ENCODE data around the gene ENGASE.
"Not testable (repeated sequence)": the region's sequence is repeated elsewhere in the genome, so short reads cannot be mapped to it uniquely, and the experiment has no call there.

ENGASE gene, protein sequence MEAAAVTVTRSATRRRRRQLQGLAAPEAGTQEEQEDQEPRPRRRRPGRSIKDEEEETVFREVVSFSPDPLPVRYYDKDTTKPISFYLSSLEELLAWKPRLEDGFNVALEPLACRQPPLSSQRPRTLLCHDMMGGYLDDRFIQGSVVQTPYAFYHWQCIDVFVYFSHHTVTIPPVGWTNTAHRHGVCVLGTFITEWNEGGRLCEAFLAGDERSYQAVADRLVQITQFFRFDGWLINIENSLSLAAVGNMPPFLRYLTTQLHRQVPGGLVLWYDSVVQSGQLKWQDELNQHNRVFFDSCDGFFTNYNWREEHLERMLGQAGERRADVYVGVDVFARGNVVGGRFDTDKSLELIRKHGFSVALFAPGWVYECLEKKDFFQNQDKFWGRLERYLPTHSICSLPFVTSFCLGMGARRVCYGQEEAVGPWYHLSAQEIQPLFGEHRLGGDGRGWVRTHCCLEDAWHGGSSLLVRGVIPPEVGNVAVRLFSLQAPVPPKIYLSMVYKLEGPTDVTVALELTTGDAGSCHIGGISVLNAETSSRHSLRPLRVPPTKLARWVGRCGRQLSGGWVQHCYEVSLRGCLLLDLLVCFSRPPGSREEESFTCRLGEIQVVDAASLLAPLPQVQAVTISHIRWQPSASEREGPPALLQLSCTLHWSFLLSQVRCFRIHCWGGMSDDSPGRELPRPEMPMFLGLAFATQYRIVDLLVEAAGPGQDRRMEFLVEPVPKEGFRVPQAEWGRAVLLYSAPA

DNA sequence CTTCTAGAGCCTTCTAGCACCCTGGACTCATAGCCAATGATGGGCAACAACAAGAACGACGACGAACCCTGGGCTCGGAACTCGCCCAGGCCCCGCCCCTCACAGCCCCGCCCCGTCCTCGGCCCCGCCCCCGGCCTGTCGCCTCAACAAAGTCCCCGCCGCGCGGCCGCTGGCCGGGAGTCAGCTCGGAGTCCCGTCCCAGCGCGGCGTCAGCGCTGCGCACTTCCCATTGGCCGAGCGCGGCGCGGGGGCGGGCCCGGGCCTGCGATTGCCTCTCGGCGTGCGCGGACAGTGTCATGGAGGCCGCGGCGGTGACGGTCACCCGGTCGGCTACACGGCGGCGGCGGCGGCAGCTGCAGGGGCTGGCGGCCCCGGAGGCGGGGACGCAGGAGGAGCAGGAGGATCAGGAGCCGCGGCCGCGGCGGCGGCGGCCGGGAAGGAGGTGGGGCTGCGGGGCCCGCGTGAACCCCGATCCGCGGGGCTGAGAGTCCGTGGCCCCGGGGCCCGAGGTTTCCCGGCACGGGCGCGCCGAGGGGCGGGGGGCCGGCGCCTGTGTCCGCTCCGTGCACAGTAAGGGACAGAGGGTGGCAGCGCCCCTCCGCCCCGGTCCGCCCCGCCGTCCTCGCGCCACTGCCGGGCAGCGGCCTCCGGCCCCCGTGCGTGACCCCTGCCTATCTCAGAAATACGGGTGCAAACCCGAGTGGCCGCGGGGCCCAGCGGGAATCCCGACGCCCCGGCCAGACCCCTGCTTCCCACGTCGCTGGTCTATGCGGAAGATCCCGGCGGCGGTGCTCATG is at the start of gene ENGASE:
TSS of gene ENGASE (plus strand) at position 176 of the 797 bp plus-strand sequence. CDS start at position 297, 121 bp downstream.
- DNase-seq = peak; percentile 93 to 96

DNA sequence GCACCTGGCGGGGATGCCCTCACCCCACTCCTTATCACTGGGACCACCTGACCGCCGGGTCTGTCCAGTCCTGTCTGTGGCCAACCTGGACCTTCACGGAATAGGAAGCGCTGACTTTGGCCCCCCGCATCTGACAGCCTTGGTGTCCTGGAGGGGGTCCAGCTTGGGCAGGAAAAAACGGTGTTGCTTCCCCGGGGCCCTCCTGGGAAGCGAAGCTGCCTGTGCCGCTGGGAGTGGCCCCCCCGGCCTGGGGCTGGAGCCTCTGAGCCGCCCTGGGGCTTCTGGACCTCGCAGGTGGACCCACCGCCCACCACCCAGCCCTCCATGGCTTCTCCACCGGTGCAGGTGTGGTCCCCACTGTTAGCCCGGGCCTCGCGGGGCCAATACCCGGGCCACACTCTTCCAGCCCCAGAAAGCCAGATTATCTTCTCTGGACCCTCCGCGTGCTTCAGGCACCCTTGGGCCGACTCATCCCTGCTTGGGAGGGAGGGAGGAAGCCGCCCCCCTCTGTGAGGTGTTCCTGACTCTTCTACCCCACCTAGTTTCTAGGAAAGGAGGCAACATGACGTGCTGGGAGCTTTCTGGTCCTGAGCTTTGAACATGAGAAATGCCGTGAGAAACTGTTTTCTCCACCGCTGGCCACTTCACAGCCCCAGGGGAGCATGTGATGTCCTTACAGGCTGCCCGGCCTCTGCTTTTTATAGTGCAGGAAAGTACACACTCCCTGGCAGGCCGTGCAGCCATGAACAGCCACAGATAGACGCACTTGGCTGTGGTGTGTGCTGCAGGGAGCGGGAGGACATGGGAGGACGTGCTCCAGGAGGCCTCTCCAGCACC is 49.5 kb upstream of the ENGASE start:
- DNase-seq = no peak

DNA sequence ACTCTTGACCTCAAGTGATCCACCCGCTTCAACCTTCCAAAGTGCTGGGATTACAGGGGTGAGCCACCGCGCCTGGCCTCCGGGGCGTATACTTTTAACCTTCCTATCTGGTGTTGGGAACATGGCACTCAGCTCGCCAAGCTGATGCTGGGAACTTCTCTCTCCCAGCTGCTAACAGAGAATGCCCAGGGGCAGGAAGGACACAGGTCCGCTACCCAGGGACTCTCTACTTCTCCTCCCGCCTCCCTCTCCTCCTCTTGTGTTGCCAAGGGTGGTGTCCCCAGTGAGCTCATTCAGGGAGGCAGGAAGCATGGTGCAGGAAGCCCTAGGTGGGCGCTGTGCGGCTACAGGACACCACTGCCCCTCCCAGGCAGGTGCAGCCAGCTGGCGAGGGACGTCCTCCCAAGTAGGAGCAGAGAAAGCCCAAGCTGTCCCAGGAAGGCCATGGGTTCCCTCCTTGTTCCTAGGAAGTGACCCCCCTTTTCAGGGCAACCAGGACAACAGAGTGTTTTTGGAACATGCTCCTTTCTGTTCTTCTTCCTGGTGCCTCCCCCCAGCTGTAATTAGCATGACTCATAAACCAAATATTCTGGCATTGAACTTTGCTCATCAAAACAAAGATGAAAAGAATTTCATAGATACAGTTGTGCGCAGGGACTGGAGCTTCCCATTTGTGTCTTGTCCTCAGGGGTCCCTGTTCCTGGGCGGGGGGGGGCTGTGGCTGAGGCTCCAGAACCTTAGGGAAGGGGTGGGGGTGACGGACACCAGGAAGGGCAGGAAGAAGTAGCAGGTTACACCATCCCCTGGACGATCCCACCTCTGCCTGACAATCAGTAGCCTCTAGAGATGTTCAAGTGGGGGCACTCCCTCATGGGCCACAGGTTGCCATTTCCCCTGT is 48.0 kb upstream of the ENGASE start:
- no peak for DNase-seq

DNA sequence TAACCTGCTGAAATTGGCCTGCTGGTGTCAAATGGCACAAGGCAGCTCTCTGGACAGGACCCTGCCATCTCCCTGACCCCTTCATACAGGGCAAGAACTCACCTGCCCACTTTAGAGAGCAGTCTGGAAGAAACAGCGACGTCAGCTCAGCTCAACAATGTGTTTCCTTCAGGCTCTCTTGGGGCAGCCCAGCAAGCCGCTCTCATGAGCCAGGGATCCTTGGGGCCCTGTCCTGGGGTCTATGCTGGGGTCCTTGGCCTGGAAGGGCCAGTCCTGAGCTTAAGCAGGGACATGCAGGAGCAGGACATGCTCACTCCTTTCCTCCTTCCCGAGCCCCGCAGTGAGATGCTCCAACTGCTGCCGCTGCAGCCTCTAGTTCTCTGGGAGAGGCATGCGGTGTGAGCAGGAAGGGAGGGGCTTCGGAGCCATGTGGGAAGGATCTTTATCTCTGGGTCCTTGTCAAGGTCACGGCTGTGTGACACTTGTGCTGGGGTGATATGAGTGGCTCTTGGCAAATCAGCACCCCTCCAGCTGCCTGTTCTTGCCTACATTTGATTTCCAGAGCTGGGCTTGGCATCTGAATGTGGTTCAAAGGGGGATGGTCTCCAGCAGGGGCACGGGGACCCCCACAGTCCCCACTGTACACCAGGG is 47.2 kb upstream of the ENGASE start:
- DNase-seq = no peak

DNA sequence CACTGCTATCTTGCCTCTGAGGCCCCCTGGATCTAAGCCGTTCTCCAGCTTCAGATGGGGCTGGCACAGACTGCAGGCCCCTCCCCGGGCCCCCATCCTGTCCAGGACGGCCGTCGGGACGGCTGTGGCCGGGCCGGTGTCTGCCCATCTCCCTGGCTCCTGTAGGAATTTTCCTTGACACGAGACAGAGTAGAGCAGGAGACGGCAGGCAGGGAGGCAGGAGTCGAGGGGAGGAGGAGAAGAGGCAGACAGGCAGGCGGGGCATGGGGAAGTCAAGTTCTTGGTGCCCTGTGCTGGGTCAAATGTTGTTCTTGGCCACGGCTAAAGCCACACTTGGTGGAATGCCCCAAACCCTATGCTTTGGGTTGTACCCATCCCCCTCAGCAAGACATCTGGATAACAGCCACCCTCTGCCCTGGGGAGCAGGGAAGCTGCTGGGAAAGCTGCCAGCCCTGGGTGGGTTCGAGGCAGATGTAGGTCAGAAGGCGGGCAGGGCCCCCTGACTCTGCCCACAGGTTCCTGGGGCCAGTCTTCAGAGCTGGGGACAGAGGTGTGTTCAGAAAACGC is 46.6 kb upstream of the ENGASE start:
- DNase-seq = no peak

DNA sequence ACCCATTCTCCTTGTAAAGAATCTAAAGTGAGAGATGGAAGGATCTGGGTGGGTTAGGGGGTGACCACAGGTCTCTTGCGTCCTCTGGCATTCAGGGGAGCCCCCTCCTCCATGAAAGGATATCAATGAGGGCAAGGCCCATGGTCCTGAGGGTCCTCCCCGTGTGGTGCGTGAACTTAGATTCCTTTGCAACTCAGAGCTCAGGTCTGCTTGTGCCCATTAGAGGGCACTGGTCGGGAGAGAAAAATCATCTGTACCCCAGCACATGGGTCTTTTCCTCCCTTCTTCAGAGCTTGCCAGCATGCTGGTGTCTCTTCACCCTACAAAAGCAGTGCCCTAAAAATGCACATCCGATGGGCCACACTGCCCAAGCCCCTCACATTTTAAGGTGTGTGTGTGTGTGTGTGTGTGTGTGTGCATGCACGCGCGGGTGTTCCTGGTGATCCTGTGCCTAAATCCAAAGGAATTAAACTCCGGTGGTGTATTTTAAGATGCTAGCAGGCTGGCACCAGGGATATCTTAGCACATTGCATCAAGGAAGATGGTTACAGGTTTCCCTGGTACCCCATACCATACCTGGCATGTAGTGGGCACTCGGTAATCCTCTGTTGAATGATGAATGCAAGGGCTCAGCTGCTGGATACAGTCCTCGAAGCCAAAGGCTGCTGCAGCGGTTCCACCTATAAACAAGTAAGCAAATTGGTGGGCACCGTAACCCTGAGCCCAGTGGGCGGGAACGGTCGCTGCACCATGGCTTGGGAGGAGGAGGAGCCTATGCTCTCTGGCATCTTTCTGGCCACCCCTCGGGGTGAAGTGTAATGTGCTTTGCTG is 45.9 kb upstream of the ENGASE start:
- DNase-seq = no peak

DNA sequence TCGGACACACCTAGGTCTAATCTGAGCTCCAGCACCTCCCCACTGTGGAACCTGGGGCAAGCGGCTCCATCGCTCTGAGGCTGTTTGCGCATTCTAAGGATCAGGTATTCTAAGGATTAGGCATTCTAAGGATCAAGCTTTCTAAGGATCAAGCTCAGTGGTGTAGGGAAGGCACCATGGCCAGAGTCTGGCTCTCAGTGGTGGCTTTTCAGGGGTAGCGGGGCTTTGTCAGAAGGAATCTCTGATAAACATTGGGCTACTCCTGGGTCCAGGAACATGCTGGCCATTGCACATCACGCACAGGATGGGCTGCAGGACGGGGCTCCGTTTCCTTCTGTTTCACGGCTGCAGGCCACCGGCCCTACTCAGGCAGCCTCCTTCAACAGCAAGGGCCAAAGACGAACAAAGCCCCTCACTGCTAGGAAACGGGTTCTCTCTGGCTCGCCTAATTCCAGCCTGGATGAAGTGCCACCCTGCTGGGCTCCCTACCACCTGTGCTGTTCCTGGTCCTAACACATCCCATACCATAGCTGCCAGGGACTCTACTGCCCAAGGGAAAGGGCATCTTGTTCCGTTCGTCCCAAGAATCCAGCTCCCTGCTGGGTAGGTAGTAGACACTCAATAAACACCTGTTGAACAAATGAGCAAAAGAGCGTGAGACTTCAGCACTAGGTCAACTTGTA is 45.2 kb upstream of the ENGASE start:
- DNase-seq = no peak

DNA sequence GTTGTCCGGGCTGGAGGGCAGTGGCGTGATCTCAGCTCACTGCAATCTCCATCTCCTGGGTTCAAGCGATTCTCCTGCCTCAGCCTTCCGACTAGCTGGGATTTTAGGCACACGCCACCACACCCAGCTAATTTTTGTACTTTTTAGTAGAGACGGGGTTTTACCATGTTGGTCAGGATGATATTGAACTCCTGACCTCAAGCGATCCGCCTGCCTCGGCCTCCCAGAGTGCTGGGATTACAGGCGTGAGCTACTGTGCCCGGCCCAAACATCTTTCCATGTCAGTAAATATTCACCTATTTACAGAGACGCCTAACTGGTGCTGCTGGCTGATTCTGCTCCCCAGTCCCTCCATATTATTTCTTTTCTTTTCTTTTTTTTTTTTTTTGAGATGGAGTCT is 44.0 kb upstream of the ENGASE start:
- DNase-seq = not testable (repeated sequence)

DNA sequence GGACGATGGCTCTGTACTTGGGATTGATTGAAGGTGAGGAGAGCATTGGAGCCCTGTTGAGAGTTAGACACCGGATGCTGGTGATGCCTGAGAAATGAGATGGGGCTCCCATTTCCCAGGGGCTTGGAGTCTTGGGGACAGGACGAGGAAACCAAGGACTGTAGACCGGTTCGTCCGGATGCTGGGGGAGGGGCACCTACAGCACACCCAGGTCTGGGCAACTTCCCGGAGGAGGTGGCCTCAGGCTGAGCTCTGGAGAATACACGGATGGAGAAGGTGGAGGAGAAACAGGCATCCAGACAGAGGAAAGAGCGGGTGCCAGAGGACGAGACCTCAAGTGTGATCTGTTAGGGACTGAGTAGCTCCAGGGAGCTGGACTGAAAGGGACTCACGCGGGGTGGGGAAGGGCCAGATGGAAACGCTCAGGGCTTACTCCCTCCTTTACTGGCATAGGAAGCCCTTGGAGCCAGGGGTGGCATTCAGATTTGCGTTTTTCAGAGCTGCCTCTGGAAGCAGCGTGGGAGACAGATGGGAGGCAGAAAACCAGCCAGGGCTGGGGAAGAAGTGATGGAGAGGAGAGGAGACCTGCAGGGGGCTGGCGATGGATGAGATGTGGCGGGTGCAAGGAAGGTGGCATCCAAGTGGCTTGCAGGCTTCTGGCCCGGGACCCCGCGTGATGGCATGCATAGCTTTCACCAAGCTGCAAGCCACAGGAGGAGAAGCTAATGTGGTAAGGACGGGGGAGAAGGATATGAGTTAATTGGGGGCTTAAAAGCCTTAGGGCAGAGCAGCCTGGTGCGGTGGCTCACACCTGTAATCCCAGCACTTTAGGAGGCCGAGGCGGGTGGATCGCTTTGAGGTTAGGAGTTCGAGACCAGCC is 42.4 kb upstream of the ENGASE start:
- no peak for DNase-seq

DNA sequence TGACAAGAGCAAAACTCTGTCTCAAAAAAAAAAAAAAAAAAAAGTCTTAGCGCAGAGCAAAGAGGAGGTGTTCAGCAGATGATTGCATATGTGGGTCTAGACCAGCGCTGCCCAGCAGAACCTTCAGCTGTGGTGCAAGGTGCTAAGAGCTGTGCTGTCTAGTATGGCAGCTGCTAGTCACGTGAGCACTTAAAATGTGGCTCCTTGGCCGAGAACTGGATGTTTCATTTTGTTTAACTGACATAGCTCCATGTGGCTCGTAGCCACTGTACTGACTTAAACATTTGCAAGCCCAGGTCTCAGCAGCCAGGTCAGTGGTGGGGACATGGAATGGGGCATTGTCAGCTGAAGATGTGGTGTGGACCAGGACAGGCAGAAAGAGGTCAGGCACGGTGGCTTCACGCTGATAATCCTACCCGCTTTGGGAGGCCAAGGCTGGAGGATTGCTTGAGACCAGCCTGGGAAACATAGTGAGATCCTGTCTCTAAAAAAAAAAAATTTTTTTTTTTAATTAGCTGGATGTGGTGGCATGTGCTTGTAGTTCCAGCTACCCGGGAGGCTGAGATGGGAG is 41.5 kb upstream of the ENGASE start:
- no peak for DNase-seq

DNA sequence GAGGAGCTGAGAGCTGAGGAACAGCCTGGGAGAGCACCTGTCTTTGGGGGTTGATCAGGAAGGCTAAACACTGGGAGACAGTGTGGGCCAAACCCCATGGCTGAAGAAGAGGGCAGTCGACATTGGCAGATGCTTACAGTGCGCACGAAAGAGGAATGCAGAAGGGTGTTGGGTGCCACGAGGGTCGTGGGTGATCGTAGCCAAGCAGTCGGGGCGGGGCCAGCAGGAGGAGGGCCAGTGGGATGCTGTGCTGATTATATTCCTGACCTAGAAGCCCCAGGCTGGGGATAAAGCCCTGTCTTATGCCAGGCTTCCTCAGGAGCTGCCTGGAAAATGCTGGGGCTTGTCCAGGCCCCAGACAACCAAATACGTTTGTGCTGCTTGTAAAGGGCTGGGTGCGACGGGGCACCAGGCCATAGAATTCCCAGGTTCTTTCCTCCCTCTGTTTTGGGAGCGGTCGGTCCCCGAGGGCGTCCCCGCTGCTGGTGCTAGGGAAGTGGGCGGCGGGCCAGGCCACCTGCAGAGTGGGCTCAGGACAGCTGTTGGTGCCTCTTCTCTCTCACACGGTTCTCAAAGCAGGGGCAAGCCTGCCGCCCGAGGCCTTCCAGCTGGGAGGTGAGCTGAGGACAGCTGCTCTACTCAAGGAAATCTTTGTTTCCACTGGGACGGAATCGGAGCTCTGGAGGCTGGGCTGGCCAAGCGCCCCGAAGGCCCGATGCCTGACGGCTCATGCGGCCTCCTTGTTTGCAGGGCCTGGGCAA is 40.7 kb upstream of the ENGASE start:
- DNase-seq = no peak

DNA sequence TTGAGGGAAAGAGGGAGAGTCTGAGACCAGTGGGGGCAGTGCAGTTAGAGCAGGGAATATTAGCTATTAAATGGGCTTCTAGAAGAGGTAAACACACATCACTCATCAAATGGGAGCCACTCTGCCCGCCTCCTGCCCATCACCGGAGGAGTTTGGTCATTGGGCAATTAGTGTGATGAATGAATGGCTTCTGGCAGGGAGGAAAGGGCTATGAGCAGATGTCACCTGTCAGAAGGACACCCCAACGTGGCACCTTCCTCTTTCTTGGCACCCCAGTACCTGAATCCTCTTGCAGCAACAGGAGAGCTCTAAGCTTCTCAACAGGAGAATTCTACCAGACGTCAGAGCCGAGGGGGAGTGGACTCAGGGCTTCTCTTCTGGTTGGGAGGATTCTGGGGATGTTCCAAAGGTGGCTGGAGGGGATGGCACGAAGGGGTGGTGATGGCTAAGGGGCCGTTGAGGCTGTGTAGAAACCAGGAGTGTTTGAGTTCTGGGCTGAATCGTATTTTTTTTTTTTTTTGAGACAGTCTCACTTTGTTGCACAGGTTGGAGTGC is 39.6 kb upstream of the ENGASE start:
- DNase-seq = no peak

DNA sequence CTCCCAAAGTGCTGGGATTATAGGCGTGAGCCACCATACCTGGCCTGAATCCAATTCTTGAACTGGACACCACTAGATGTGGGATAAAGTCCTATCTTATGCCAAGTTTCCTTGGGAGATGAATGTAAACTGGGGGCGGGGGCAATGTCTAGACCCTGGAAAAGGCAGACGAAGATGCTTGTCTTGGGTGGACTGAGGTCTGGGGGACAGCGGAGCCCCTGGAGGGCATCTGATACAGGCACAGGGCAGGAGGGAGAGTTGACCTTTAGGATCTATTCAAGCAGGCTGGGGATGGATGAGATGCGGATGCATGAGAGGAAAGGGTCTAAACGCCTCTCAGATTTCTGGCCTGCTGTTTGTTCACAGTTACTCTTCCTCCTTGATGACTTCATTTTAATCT is 38.9 kb upstream of the ENGASE start:
- no peak for DNase-seq

DNA sequence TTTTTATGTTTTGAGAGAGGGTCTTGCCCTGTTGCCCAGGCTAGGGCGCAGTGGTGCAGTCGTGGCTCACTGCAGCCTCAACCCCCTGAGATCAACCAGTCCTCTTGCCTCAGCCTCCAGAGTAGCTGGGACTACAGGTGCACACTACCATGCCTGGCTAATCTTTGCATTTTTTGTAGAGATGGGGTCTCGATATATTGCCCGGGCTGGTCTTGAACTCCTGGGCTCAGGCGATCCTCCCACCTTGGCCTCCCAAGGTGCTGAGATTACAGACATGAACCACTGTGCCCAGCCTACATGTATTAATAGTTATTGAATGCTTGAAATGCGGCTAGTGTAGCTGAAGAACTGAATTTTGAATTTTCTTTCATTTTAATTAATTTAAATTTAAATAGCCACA is 38.4 kb upstream of the ENGASE start:
- no peak for DNase-seq

DNA sequence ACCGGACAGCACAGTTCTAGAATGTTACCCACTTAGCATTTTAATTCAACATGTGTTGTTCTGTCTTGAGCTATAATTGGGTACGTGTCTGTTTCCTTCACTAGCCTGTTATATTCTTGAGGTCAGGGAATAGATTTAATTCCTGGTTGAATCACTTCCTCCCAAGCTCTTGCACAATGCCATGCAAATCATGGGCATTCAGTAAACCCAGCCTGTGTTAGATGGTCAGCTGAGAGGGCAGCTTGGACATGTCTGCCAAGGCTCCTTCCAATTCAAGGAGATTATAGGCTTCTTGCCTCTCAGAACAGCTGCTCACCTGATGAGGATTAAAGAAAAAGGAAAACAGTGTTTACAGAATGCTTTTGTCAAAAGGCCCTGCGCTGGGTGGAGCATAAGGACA is 38.0 kb upstream of the ENGASE start:
- no peak for DNase-seq

DNA sequence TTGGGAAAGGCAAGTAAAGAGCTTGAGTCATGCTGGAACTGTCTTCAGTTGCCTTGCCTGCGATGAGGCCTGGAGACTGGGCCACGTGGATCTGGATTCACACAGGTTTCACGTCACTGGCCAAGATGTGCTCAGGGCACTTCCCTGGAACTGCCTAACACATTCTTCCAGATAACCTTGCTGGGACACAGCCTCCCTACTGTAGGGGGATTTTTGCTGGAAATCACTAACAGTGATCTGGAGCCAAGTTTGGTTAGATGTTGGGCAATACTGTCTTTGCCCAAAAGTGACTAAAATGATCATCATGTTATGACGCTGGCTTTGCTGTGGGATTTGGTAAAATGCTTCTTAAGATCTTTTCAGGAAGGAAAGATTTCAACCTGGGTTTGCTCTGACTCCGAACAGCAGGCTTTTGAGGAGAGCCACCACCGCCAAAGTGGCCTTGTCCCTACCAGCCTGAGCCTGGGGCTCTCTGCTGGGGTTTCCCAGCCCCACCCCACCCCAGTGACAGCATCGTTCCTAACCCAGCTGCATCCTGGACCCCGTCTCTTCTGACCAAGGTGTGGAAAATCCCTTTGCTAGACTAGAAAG is 36.0 kb upstream of the ENGASE start:
- DNase-seq = no peak

All from activated T-cell treated with anti-CD3 and anti-CD28 coated beads, Interleukin-2, amount 50 U/mL, for 48 hours (primary cell).